ENCODE data around the gene DYRK1B. TPM values are rescaled to one million over a fixed set of nuclear protein-coding genes. Genes with fewer than 3 reads are reported as not detected.

The DYRK1B gene
- total RNA-seq, 1 donor from 2014 or later: 7.8 TPM

- Histone ChIP-seq H3K79me2 (ENCODE audit: low read depth) (no peaks in the 10 kb centered on the region), H3F3A (ENCODE audit: low read depth) (no peaks in the 10 kb centered on the region), H3K9ac (no peak overlapping the region), H3K9me3 (ENCODE audit: low read depth) (no peaks in the 10 kb centered on the region), H4K20me1 (ENCODE audit: low read depth) (no peaks in the 10 kb centered on the region), H3K4me1 (no peaks in the 10 kb centered on the region), H3K27ac (no peak overlapping the region), H3K27me3 (no peaks in the 10 kb centered on the region), H3K4me2 (no peak overlapping the region), H3K4me3 (no peak overlapping the region), H3K36me3 (no peaks in the 10 kb centered on the region), H2AFZ (replicated peaks) (peak overlapping the region; percentile 38)
- Mint-ChIP-seq H3K9me3 (peaks cover 5% of the 10 kb centered on the region), H3K4me1 (peaks cover 6% of the 10 kb centered on the region), H3K27ac (peak overlapping the region; percentile 91), H3K27me3 (ENCODE audit: insufficient read depth, low read depth) (peaks cover 2% of the 10 kb centered on the region), H3K36me3 (no peaks in the 10 kb centered on the region), H3K4me3 (peak overlapping the region; percentile 72)
- TF ChIP-seq, protein P1, sequence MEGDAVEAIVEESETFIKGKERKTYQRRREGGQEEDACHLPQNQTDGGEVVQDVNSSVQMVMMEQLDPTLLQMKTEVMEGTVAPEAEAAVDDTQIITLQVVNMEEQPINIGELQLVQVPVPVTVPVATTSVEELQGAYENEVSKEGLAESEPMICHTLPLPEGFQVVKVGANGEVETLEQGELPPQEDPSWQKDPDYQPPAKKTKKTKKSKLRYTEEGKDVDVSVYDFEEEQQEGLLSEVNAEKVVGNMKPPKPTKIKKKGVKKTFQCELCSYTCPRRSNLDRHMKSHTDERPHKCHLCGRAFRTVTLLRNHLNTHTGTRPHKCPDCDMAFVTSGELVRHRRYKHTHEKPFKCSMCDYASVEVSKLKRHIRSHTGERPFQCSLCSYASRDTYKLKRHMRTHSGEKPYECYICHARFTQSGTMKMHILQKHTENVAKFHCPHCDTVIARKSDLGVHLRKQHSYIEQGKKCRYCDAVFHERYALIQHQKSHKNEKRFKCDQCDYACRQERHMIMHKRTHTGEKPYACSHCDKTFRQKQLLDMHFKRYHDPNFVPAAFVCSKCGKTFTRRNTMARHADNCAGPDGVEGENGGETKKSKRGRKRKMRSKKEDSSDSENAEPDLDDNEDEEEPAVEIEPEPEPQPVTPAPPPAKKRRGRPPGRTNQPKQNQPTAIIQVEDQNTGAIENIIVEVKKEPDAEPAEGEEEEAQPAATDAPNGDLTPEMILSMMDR (IDR thresholded peaks at IDR 0.05): no peak
- TF ChIP-seq EZH2phosphoT487 (IDR thresholded peaks at IDR 0.05): no peak
- DNase-seq (ENCODE audit: low spot score): peak; percentile 75
Measured at GRCh38 chr19:39858541-39858940, 24.6 kb upstream of the DYRK1B start.

GRCh38 chr19:39852882-39853281 lies 18.9 kb upstream of the DYRK1B start:
- H3K4me3 ChIP-seq: no peak overlapping the region
- no peak overlapping the region for H2AFZ ChIP-seq (replicated peaks)
- Mint-ChIP-seq H3K9me3 (no peaks in the 10 kb centered on the region), H3K4me1 (no peaks in the 10 kb centered on the region), H3K36me3 (no peaks in the 10 kb centered on the region), H3K4me3 (no peak overlapping the region), H3K27ac (no peak overlapping the region), H3K27me3 (ENCODE audit: insufficient read depth, low read depth) (peaks cover 3% of the 10 kb centered on the region)
- no peak overlapping the region for H3K4me2 ChIP-seq
- no peaks in the 10 kb centered on the region for H3K4me1 ChIP-seq
- H3K9me3 ChIP-seq (ENCODE audit: low read depth): no peaks in the 10 kb centered on the region
- no peaks in the 10 kb centered on the region for H3K27me3 ChIP-seq
- no peaks in the 10 kb centered on the region for H3K36me3 ChIP-seq
- TF ChIP-seq, protein P1 (IDR thresholded peaks at IDR 0.05): no peak
- no peak for TF ChIP-seq EZH2phosphoT487 (IDR thresholded peaks at IDR 0.05)
- TF ChIP-seq EZH2 (IDR thresholded peaks at IDR 0.05): no peak
- no peak for DNase-seq (ENCODE audit: low spot score)
- H3K9ac ChIP-seq: no peak overlapping the region
- no peaks in the 10 kb centered on the region for H3F3A ChIP-seq (ENCODE audit: low read depth)
- H3K27ac ChIP-seq: no peak overlapping the region
- no peaks in the 10 kb centered on the region for H3K79me2 ChIP-seq (ENCODE audit: low read depth)
- H4K20me1 ChIP-seq (ENCODE audit: low read depth): no peaks in the 10 kb centered on the region

DNA sequence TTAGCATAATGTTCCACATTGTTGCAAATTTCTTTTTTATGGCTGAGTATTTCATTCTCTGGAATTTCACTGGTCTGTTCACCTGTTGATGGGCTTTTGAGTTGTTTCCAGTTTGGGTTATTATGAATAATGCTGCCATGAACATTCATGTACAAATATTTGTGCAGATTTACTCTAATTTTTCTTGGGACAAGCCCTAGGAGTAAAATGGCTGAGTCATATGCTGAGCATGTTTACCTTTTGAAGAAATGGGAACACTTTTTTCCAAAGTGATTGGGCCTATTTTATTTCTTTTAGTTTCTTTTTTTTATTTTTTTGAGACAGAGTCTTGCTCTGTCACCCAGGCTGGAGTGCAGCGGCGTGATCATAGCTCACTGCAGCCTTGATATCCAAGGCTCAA lies 16.9 kb upstream of the DYRK1B start:
- DNase-seq (ENCODE audit: low spot score): no peak
- H4K20me1 ChIP-seq (ENCODE audit: low read depth): no peaks in the 10 kb centered on the region
- H3K9me3 ChIP-seq (ENCODE audit: low read depth): no peaks in the 10 kb centered on the region
- no peak overlapping the region for H3K4me3 Mint-ChIP-seq
- no peaks in the 10 kb centered on the region for H3K27me3 ChIP-seq
- no peaks in the 10 kb centered on the region for H3K36me3 Mint-ChIP-seq
- TF ChIP-seq EZH2 (IDR thresholded peaks at IDR 0.05) (no peak), EZH2phosphoT487 (IDR thresholded peaks at IDR 0.05) (no peak)
- TF ChIP-seq, protein P1 (IDR thresholded peaks at IDR 0.05): no peak
- H3F3A ChIP-seq (ENCODE audit: low read depth): peaks cover 9% of the 10 kb centered on the region
- H3K4me1 Mint-ChIP-seq: peaks cover 11% of the 10 kb centered on the region
- no peaks in the 10 kb centered on the region for H3K36me3 ChIP-seq
- no peak overlapping the region for H3K4me3 ChIP-seq
- H3K9ac ChIP-seq: no peak overlapping the region
- H3K27ac ChIP-seq: no peak overlapping the region
- no peak overlapping the region for H3K4me2 ChIP-seq
- H3K27me3 Mint-ChIP-seq (ENCODE audit: insufficient read depth, low read depth): peaks cover 8% of the 10 kb centered on the region
- H3K9me3 Mint-ChIP-seq: no peaks in the 10 kb centered on the region
- H3K79me2 ChIP-seq (ENCODE audit: low read depth): peaks cover 3% of the 10 kb centered on the region
- H3K27ac Mint-ChIP-seq: no peak overlapping the region
- peaks cover 10% of the 10 kb centered on the region for H3K4me1 ChIP-seq
- no peak overlapping the region for H2AFZ ChIP-seq (replicated peaks)

Measured in neural progenitor cell (in vitro differentiated cells).